Stimulated activated CD8-positive, alpha-beta memory T cell treated with anti-CD3 and anti-CD28 coated beads, Interleukin-7, amount 100 ng/mL, for 48 hours (primary cell): ENCODE results near the gene LRP8.

Source experiments
- DNase-seq, 2 donors: peaks; one replicate each; pipeline ENCODE4 v3.0.0-alpha.2; 2020; ENCODE audit warnings: low read depth in 1 of 2; ENCODE audit errors: extremely low read depth in 1 of 2

The LRP8 gene

DNA sequence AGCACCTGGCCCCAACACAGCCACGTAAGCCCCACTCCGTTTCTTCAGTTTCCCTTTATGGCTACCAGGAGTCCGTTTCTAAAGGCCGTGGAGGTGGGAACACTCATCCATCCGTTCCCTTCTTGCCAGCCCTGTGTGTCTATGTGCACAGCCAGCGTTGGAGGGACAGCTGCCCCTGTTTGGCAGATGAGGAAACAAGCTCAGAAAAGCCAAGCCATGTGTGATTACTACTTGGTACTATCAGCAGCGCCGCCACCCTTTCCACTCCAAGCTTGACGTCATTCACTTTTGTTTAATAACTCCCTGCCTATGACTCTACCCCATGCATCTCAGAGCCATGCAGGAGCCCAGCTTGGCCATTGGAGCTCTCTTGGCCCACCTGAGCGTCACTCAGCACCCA is 3.5 kb downstream of the LRP8 start:
- DNase-seq = no peak

DNA sequence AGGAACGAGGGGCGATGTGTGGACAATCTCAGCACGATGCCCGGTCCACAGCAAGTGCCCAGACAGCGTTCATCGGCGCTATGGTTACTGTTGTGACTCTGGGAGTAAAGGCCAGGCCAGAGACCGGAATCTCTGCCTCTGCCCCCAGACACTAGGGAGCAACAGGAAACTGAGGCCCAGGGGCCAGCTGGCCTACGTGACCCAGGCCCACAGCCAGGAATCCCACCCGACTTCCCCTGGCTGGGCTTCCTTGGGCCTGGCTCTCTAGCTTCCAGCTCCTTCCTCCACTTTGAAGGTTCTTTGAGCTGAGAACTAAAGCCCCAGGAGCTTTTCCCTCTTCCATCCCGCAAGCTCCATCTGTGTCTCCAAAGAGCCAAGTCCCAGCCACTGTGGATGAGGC is 4.6 kb downstream of the LRP8 start:
- no peak for DNase-seq

DNA sequence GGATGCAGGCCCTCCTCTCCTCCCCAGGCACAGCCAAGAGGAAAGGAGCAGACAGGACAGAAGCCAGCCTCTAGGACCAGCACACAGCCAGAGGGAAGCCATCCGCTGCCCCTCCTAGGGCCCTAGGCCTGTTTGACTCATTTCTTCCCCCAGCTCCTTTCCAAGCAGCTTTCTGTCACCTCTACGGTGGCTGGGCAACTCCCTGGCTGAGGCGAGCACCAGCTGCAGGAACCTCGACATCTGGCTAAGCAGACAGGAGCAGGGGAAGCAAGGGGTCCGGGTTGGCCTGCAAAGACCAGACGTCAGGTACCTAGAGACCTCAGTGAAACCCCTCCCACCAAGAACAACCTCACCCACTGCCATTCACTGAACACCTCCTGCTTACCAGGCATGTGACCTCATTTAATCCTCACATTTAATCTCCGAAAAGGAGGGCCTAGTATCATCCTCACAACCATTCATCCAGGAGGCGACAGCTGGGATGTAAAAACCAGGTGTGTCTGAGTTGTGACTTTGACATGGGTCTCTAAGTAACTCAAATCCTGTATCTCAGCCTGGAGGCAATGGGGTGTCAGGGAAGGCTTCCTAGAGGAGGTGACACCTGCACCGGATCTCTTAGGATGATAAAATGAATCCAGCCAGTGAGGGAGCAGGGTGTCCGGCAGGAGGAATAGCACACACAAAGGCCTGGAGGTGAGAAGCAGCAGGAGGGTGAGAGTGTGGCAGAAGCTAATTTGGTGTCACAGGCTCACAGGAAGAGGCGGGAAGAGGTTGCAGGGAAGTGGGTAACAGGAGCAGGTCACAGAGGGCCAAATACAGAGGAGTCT is 5.9 kb downstream of the LRP8 start:
- no peak for DNase-seq

DNA sequence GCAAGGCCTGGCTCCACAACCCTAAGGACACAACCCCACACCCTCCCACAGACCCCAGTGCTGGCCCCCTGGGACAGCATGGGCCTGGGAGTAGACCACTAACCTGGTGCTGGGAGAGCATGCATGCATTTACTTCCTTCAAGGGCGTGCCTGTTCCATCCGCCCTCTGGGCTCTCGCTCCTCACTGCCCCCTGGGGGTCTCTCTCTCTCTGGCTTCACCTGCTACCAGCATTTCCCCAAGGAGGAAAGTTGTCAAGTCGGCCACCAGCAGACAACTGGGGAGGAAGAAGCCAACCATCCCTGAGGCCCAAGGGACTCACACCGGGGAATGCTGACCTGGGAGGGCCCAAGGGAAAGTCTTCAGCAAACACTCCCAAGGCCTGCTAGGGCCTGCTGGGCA is 6.5 kb downstream of the LRP8 start:
- no peak for DNase-seq

DNA sequence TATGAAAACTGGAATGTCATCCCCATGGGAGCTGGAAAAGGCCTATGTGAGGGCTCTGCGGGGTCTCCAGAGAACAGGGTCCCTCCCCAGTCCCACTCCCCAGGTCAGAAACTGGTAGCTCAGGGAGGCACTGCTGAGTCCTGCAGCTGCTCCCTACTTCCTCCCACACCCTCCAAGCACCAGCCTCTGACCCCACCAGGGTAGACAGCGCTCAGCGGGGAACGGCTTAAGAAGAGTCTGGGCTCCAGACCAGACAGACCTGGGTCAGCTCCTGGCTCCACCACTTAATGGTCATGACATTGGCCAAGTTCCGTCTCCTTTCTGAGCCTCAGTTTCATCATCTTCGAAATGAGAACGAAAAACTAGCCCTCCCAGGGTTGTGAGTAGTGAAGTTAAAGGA is 7.2 kb downstream of the LRP8 start:
- DNase-seq = no peak

DNA sequence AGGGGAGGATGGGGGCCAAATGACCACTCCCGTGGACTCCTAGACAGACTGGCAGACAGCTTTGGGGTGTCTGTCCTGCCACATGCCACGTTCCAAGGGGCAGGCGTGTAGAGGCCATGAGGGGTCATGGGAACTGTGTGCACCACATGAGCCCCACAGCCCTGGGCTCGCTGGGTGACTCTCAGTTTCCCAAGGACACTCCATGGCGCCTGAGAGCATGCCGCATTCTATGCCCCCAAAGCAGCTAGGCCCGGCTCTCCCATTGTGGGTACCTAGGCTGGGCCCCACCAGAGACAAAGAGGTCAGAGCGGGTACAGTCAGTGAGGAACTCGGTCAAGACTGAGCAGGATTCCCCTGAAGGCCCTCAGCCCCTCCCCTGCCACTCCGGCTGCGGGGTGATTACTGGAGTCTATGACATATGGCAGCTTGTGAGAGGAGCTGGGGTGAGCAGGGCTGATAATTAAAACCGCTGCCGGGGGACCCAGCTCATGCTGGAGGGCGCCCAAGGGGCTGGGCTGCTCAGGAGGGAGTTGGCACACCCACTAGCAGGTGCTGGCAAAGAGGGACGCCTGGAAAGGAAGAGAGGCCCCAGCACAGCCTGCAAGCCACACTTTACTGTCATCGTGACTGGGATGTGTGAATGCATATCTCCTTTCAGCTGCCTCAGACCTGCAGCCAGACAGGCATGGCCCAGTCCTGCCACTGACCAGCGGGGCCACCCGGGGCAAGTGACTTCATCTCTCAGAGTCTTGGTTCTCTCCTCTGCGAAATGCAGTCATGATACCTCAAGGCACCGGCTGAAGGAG is 8.4 kb downstream of the LRP8 start:
- DNase-seq = no peak

DNA sequence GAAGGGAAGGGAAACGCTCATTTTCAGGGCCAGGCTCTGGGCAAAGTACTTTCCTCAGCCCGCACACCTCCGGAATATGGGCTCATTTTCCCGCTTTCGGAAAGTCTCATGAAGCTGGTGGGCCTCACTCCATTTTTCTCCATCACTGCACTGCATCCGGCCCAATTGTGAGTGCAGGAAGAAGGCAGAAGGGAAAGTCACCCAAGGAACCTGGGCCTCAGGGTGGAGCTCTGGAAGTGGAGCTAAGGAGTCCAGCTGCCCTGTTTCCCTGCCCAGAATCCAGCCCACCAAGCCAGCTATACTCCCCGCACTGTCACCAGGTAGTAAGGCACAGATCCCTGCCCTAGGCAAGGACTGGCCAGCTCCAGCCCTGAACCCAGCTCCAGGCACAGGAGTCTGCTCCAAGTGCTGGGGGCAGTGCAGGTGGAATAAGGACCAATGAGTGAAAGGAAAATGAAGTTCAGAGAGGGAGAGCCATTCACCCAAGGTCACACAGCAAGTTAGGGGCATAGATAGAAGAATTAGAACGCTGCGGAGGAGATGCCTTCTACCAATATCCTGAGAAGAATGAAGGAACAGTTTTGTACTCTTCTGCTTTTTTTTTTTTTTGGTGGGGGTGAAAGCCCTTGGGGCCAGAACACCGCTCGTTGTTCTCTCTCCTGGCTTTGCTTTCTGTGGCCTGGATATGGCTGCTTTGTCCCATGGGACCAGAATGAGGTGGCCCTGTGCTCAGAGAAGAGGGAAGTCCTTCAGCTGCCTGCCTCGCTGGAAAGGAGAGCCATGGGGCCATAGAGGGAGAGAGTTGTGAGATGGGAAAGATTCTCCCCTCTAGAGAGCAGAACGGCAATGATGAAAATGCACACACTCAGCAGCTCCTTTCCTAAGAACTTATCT is 10.0 kb downstream of the LRP8 start:
- no peak for DNase-seq

DNA sequence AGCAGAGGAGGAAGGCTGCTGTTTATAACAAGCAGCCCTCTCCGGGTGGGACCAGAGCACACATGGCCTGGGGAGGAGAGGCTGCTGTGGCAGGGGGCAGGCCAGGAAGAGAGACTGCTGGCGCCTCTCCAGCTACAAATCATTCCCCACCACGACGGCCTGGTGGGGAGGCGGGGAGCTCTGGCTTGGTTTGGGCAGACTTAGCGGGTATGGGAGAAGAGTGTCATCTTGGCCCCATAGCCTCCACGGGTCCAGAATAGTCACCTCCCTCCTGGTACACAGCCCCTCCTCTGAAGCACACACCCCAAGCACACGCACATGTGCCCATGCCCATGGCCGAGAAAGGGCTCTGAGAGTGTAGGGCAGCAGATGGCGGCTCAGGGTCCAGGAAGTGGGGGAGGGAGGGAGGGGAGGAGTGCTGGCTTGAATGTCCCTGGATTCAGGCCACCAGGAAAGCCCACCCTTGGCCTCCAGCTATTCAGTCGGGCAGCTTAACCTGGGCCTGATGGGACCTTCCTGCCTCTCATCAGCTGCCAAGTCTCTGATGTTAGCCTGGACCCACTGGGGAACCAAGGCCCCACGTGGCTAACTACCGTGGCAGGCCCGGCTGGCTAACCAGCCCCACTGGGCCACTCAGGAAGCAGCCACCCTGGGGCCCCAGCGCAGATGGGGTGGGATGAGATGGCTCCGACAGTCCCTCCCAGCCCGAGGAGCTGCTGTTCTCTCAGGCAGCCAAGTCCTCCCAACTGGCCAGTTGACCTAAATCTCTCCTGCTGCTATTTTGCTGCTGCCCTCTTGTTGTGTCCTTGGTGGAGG is 10.9 kb downstream of the LRP8 start:
- DNase-seq = no peak

DNA sequence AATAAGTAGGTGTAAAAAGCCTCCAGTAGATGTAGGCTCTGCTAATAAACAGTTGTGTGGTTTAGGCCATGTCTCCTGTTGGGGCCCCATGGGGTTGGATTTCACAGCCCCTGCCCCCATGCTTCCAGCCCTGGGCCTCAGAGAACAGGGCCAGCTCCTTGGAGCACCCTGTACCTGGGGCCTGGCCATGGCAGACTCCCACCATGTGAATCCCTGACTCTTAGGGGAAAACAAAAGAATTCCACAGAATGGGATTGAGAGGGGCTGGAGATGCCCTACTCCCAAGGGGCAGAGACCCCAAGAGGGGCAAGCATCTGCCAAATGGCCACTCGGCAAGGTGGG is 11.5 kb downstream of the LRP8 start:
- DNase-seq = no peak

DNA sequence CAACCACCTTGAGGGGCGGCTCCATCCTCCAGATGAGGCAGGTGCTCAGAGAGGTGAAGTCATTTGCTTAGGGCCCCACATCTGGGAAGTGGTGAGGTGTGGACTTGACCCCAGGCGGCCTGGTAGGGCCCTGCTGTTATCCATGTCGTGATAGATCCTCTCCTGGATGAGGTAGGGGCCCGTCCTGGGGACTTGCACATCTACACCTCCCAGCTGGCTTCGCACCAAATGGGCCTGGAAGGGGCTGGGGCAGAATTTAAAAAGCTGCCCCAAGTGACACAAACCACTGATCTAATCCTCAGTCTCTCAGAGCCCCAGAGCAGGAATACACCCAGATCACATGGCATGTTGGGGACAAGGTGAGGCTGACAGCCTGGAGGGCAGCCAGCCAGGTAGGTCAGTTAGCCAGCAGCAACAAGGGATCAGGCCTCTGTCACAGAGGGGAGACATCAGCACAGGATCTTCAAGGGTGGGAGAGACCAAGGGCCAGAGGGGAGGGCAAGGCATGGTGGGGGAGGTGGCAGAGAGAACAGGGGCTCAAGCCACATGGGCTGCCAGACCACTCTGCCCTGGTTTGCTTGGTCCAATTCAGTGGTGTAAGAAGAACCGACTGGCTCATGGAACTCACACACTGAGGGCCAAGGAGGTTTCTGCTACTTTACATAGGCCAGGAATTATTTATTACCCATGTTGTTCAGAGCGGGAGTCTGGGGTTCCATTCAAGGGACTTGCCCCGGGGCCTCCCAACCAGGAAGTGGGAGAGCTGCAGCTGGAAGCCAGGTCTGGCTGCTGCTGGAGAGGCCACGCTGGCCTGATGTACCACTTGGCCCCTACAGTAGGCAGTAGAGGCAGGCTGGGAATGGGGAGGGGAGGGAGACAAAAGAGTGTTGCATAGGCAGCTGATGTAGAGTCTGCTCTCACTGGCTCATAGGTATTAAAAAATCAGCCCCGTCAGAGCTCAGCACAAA is 12.1 kb downstream of the LRP8 start:
- DNase-seq = no peak

DNA sequence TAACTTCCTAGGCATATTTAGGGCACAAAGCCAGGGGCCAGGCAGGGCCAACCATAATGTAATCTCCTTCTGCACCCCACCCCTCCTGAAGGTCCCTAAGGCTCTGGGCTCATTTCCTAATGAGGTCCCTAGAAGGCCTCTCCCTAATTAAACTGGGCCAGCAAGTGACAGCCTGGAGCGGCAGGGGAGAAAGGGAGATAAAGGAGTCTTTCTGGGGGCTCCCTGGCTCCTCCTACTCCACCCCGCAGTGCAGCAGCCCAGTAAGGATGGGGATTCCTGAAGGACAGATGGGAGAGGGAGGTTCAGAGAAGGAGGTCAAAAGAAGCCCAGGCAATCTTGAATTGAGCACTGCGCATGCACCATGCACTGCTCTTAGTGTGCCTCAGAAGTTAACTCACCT is 12.8 kb downstream of the LRP8 start:
- no peak for DNase-seq

DNA sequence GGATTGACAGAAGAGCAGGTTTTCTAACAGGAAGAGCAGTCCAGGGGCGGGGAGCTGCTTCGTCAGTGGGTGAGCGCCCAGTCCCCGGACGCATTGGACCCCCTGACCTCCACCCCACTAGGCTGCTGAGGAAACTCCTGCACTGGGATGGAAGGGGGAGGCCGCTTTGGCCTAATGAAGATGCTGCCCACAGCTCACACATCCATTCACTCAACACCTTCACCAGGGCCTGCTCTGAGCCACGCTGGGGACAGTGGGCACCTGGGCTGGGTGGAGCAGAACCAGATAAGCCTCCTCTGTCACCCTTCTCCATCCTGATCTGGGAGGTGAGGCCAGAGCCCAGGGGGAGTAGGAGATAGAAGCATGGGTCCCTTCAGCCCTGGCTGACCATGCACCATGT is 13.3 kb downstream of the LRP8 start:
- no peak for DNase-seq

DNA sequence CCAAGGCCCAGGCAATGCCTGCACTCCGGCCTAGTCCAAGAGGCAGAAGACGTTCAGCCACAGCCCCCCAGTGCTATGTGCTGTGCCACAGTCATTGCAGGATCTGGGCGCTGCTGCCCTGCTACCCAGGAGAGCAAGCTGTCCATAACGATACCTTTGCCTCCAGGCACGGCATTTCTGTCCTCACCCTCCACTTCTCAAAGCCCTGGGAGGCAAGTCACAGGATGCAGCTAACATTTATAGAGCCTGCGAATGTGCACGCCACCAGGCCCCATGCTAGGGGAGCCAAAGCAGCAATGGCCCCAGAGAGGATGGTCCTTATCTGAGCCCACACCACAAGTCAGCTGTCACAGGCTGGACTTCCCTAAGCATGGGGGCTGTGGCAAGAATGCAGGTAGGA is 13.8 kb downstream of the LRP8 start:
- DNase-seq = no peak

DNA sequence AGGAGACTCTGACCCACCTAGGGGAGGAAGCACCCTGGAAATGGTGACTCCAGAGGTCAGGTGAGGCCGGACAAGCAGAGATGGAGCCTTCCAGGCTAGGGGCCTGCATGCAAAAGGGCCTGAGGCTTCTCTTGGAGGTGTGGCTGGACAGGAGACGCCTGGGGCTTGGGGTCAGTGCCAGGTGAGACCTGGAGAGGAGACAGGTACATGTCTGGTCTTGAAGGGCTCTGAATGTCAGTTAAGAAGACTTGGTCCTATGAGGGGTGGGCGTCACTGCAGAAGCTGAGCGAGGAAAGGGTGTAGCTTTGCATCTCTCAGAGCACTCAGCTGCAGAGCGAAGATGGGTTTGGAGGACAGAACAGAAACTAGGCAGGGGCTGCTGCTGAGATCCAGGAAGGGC is 14.3 kb downstream of the LRP8 start:
- DNase-seq = no peak

DNA sequence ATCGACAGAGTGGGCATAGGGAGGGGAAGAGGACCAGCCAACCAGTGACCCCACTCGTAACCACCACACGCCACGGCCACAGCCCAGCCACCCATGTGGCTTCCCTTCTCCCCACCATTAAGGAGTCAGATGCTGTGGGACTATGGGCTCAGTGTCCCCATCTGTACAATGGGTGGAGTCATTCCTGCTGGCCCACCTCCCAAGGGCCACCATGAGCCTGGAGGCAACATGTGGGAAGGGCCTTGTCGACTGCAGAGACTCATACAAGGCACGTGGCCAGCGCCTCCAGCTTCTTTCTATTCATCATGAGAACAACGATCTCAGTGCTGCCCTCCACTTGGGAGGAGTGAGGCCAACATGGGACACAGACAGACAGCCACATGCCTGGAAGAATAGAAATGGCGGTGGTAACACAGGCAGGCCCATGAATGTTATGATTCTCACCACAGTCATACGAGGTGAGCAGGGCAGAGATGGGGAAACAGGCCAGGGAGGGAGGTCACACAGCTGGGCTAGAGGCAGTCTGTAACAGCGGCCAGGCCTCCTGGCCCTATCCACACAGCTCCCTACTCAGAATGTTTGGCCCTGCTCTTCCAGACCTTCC is 16.1 kb downstream of the LRP8 start:
- DNase-seq = no peak

DNA sequence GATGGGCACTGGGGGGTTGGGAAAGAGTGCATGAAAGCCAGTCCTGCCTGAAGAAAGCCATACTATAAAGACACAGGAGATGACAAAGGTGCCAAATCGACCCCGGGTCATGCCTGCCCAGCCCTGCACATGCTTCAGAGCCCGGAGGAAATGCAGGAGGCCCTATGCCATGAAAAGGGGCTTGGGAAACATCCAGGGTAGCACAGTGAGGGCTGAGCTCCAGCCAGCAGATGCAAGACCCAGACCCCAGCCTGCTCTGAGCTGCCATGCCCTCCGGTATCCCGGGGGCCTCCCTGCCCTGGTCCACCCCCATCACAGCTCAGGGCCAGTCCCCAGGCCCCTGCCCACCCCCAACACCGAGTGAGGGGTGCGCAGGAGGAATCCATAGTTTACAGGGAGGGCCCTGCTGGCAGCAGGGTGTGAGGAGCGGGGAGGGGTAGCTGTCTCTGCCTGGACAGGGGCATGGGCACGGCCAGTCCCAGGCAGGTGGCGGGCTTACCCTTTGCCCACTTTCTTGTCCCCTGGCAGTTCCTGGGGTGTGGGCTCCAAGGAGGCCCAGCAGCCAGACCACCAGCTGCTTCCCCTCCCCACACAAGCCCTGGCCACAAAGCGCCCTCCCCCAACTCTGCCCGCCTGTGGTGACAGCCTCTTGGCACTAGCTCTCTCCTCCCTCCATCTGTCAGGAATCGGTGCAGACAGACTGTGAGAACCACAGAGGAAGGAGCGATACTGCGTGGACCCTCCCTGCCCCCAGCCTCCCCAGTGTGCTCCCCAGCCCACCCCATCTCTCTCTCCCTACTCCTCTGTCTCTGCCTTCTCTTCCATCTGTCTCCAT is 16.8 kb downstream of the LRP8 start:
- no peak for DNase-seq

DNA sequence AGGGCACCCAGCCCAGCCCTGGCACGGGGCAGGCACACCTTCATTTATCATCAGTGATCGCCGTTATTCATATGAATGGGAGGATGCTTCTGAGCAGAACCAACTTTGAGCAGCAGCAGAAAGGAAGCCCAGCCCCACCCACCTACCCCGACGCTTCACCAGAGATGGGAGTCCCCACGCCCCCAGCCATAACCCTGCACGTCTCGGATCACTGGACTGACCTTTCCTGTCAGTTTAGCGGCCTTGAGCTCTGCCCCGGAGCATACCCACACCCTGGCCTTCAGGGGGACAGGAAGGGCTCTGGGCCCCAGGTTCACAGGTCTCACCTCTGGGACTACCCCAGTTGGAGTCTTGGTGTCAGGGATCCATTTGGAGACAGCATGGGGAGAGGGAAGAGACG is 18.1 kb downstream of the LRP8 start:
- DNase-seq = no peak

DNA sequence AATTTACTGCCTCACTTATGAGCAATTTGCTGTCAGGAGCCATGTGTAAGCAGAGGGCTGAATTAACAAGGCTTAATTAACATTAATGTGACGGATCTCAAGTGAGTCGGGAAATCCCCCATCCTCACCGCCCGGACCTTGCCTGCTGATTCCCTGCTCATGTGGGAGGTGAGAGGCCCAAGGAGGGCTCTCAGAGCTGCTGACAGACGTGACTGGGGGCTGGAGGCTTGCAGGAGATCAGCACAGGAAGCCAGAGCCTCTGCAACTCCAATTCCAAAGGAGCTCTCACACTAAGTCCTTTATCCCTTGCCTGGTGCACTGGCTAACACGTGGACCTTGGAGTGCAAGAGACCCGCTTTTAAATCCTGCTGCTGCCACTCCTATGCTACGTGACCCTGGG is 19.4 kb downstream of the LRP8 start:
- DNase-seq = no peak
